ENCODE measurements around the gene EHF. TPM values are rescaled to one million over a fixed set of nuclear protein-coding genes. Genes with fewer than 3 reads are reported as not detected.

The EHF gene
- total and polyA plus RNA-seq, 9 of the 15 experiments (the other 6 are each of a cell fraction or from before 2014, with no cell fraction given): 0.04 to 0.54 (median 0.37) TPM

DNA sequence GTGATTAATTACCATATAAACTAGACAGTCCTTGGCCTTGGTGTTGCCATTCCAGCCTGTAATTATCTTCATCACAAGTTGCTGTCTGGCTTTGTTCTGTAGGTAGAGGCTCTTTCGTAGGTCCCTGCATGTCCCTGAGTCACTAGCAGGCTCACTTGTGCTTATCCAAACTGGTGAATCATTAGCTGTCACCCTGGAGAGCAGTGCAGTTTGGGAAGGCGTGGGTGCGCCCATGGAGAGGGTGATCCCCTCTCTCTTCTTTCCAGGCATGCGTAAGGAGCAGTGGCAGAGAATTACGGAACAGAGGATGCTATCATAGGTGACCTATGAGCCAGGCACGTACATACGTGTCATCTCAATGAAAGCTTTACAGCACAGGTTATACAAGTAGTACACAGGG lies 11.0 kb upstream of the EHF start (continued):
- TF ChIP-seq ZBTB8A (IDR thresholded peaks at IDR 0.05; ENCODE audit: partially characterized antibody): no peak
- TF ChIP-seq, protein P1, sequence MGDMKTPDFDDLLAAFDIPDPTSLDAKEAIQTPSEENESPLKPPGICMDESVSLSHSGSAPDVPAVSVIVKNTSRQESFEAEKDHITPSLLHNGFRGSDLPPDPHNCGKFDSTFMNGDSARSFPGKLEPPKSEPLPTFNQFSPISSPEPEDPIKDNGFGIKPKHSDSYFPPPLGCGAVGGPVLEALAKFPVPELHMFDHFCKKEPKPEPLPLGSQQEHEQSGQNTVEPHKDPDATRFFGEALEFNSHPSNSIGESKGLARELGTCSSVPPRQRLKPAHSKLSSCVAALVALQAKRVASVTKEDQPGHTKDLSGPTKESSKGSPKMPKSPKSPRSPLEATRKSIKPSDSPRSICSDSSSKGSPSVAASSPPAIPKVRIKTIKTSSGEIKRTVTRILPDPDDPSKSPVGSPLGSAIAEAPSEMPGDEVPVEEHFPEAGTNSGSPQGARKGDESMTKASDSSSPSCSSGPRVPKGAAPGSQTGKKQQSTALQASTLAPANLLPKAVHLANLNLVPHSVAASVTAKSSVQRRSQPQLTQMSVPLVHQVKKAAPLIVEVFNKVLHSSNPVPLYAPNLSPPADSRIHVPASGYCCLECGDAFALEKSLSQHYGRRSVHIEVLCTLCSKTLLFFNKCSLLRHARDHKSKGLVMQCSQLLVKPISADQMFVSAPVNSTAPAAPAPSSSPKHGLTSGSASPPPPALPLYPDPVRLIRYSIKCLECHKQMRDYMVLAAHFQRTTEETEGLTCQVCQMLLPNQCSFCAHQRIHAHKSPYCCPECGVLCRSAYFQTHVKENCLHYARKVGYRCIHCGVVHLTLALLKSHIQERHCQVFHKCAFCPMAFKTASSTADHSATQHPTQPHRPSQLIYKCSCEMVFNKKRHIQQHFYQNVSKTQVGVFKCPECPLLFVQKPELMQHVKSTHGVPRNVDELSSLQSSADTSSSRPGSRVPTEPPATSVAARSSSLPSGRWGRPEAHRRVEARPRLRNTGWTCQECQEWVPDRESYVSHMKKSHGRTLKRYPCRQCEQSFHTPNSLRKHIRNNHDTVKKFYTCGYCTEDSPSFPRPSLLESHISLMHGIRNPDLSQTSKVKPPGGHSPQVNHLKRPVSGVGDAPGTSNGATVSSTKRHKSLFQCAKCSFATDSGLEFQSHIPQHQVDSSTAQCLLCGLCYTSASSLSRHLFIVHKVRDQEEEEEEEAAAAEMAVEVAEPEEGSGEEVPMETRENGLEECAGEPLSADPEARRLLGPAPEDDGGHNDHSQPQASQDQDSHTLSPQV (IDR thresholded peaks at IDR 0.05): peak; percentile 68; the same call in 1 of the 2 replicates
- TF ChIP-seq ZSCAN29 (IDR thresholded peaks at IDR 0.05): no peak
- TF ChIP-seq SRSF3 (IDR thresholded peaks at IDR 0.05; ENCODE audit: insufficient read depth, low read length): no peak
- TF ChIP-seq NR4A1 (CRISPR knock-in tag; IDR thresholded peaks at IDR 0.05): no peak
- TF ChIP-seq NR4A1 (tag; IDR thresholded peaks at IDR 0.05): no peak
- TF ChIP-seq, protein P2, sequence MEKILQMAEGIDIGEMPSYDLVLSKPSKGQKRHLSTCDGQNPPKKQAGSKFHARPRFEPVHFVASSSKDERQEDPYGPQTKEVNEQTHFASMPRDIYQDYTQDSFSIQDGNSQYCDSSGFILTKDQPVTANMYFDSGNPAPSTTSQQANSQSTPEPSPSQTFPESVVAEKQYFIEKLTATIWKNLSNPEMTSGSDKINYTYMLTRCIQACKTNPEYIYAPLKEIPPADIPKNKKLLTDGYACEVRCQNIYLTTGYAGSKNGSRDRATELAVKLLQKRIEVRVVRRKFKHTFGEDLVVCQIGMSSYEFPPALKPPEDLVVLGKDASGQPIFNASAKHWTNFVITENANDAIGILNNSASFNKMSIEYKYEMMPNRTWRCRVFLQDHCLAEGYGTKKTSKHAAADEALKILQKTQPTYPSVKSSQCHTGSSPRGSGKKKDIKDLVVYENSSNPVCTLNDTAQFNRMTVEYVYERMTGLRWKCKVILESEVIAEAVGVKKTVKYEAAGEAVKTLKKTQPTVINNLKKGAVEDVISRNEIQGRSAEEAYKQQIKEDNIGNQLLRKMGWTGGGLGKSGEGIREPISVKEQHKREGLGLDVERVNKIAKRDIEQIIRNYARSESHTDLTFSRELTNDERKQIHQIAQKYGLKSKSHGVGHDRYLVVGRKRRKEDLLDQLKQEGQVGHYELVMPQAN (IDR thresholded peaks at IDR 0.05; ENCODE audit: borderline replicate concordance): no peak
- TF ChIP-seq ZNF644 (tag; IDR thresholded peaks at IDR 0.05; ENCODE audit: low read depth): peak; percentile 8; the same call in 1 of the 2 replicates
- TF ChIP-seq FOXA3 (CRISPR knock-in tag; conservative IDR thresholded peaks at IDR 0.05 in 1 of 2, IDR thresholded peaks at IDR 0.05 in 1 of 2): no peak
- TF ChIP-seq POLR2G (IDR thresholded peaks at IDR 0.05; ENCODE audit: low read depth, low read length): no peak
- no peak for TF ChIP-seq CTBP1 (IDR thresholded peaks at IDR 0.05; ENCODE audit: borderline replicate concordance)
- TF ChIP-seq BHLHE40 (IDR thresholded peaks at IDR 0.05; ENCODE audit: low read length): peak; percentile 23; the same call in 1 of the 2 replicates
- peak; percentile 42; the same call in 1 of the 2 replicates for TF ChIP-seq CBFA2T3 (IDR thresholded peaks at IDR 0.05)
- no peak for TF ChIP-seq ZFP1 (CRISPR knock-in tag; IDR thresholded peaks at IDR 0.05)
- TF ChIP-seq ZNF561 (CRISPR knock-in tag; conservative IDR thresholded peaks at IDR 0.05): no peak
- TF ChIP-seq, protein P3, sequence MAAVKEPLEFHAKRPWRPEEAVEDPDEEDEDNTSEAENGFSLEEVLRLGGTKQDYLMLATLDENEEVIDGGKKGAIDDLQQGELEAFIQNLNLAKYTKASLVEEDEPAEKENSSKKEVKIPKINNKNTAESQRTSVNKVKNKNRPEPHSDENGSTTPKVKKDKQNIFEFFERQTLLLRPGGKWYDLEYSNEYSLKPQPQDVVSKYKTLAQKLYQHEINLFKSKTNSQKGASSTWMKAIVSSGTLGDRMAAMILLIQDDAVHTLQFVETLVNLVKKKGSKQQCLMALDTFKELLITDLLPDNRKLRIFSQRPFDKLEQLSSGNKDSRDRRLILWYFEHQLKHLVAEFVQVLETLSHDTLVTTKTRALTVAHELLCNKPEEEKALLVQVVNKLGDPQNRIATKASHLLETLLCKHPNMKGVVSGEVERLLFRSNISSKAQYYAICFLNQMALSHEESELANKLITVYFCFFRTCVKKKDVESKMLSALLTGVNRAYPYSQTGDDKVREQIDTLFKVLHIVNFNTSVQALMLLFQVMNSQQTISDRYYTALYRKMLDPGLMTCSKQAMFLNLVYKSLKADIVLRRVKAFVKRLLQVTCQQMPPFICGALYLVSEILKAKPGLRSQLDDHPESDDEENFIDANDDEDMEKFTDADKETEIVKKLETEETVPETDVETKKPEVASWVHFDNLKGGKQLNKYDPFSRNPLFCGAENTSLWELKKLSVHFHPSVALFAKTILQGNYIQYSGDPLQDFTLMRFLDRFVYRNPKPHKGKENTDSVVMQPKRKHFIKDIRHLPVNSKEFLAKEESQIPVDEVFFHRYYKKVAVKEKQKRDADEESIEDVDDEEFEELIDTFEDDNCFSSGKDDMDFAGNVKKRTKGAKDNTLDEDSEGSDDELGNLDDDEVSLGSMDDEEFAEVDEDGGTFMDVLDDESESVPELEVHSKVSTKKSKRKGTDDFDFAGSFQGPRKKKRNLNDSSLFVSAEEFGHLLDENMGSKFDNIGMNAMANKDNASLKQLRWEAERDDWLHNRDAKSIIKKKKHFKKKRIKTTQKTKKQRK (IDR thresholded peaks at IDR 0.05; ENCODE audit: borderline replicate concordance, low read depth, low read length): no peak
- TF ChIP-seq ZNF24 (IDR thresholded peaks at IDR 0.05): no peak

Data from K562 (cell line).